Endothelial cell of umbilical vein (primary cell): ENCODE measurements around the gene MZB1. TPM values are rescaled to one million over a fixed set of nuclear protein-coding genes. Genes with fewer than 3 reads are reported as not detected.

Experiments used
- BruUV-seq: library from RNA; stranded (reverse); fragments of 400-500 nt; replicated peaks from 2 replicates; lab custom pipeline; 2021; lab: Mats Ljungman, UMichigan
- CTCF ChIA-PET: fragments of 300-600, 350-600 bp; sonication (Branson Sonifier 250); formaldehyde crosslinking; loops from one replicate; lab custom pipeline; 2021; ENCODE audit warnings: antibody characterized with exemption, inconsistent platforms; lab: Charles Lee
- POLR2A ChIA-PET: fragments of 300-600, 350-600 bp; sonication (Branson Sonifier 250); formaldehyde crosslinking; loops from one replicate; lab custom pipeline; 2021; ENCODE audit warnings: antibody characterized with exemption, inconsistent platforms; lab: Charles Lee
- DNase-seq: peaks from one replicate; pipeline ENCODE4 v3.0.0-alpha.2; 2011; ENCODE audit warnings: low read depth, low spot score
- FAIRE-seq: peaks from 2 replicates; lab custom pipeline; 2011; peaks lifted over from hg19 to GRCh38; lab: Jason Lieb, UNC
- H2AFZ ChIP-seq: 2 replicates; pipeline ENCODE4 v1.6.0; 2012; ENCODE audit warnings: low read depth, low read length, control low read depth, inconsistent platforms
- H3K27ac ChIP-seq: 2 replicates; pipeline ENCODE4 v1.5.1; 2011; ENCODE audit warnings: low read depth, mild to moderate bottlenecking, control low read depth, low read length, moderate library complexity; ENCODE audit not compliant: insufficient read depth
- H3K27me3 ChIP-seq, 2 experiments: 2 replicates each; pipeline versions ENCODE4 v1.6.0 to v1.6.1; 2011; ENCODE audit warnings: low read length in 2 of 2, mixed read lengths in 1 of 2; ENCODE audit not compliant: control insufficient read depth in 2 of 2, insufficient read depth in 2 of 2
- H3K36me3 ChIP-seq, 2 experiments: 2 replicates in 1 of 2; 3 replicates in 1 of 2; pipeline ENCODE4 v1.5.1; 2011; ENCODE audit warnings: low read length in 2 of 2, mild to moderate bottlenecking in 1 of 2, moderate library complexity in 1 of 2; ENCODE audit not compliant: control insufficient read depth in 2 of 2, insufficient read depth in 2 of 2; ENCODE audit errors: extremely low read depth in 1 of 2
- H3K4me1 ChIP-seq: 3 replicates; pipeline ENCODE4 v1.5.1; 2011; ENCODE audit warnings: mild to moderate bottlenecking, low read length; ENCODE audit not compliant: control insufficient read depth, insufficient read depth; ENCODE audit errors: extremely low read depth
- H3K4me2 ChIP-seq: 2 replicates; pipeline ENCODE4 v1.6.1; 2011; ENCODE audit warnings: low read length, control low read depth, mixed read lengths; ENCODE audit not compliant: insufficient read depth
- H3K4me3 ChIP-seq, 3 experiments: fragments of 200-600 bp in 1 of 3; sonication (generic), shearing (Covaris generic) in 1 of 3; replicated peaks in 1 of 3; 2 replicates each; pipeline ENCODE4 v1.5.1; 2011 to 2016; ENCODE audit warnings: control low read depth in 3 of 3, low read length in 3 of 3, mild to moderate bottlenecking in 2 of 3, inconsistent platforms in 1 of 3, low read depth in 1 of 3, moderate library complexity in 1 of 3; ENCODE audit not compliant: insufficient read depth in 1 of 3
- H3K79me2 ChIP-seq: 2 replicates; pipeline ENCODE4 v1.6.0; 2012; ENCODE audit warnings: low read length, inconsistent platforms; ENCODE audit not compliant: control insufficient read depth, insufficient read depth
- H3K9ac ChIP-seq: replicated peaks from 2 replicates; pipeline ENCODE3; 2011; ENCODE audit warnings: low read length, control low read depth; ENCODE audit not compliant: insufficient read depth; ENCODE audit errors: extremely low read depth
- H3K9me1 ChIP-seq: replicated peaks from 3 replicates; pipeline ENCODE4 v1.6.0; 2011; ENCODE audit warnings: mild to moderate bottlenecking, low read length; ENCODE audit not compliant: control insufficient read depth, insufficient read depth; ENCODE audit errors: extremely low read depth
- H3K9me3 ChIP-seq: replicated peaks from 2 replicates; pipeline ENCODE4 v1.5.1; 2012; ENCODE audit warnings: low read length, inconsistent platforms; ENCODE audit not compliant: control insufficient read depth, insufficient read depth
- H4K20me1 ChIP-seq: replicated peaks from 2 replicates; pipeline ENCODE3; 2011; ENCODE audit warnings: mild to moderate bottlenecking, low read length; ENCODE audit not compliant: control insufficient read depth, insufficient read depth; ENCODE audit errors: extremely low read depth
- EZH2 ChIP-seq: IDR thresholded peaks from 2 replicates; pipeline ENCODE4 v1.6.1; 2012; ENCODE audit warnings: borderline replicate concordance, low read depth, mild to moderate bottlenecking, moderate library complexity, low read length, inconsistent platforms; ENCODE audit not compliant: severe bottlenecking
- FOS ChIP-seq: IDR thresholded peaks from 2 replicates; pipeline ENCODE4 v1.6.1; 2011; ENCODE audit warnings: mild to moderate bottlenecking, low read length, moderate library complexity, borderline replicate concordance; ENCODE audit not compliant: insufficient read depth
- GATA2 ChIP-seq: IDR thresholded peaks from 2 replicates; pipeline ENCODE4 v1.7.0; 2011; ENCODE audit warnings: low read depth, mild to moderate bottlenecking, moderate library complexity, mixed read lengths, low read length; ENCODE audit not compliant: insufficient read length, insufficient read depth
- JUN ChIP-seq: IDR thresholded peaks from 2 replicates; pipeline ENCODE4 v1.6.1; 2011; ENCODE audit warnings: borderline replicate concordance, low read depth; ENCODE audit not compliant: insufficient read length, insufficient read depth
- MYC ChIP-seq: IDR thresholded peaks from one replicate; pipeline ENCODE4 v1.6.1; 2011; ENCODE audit warnings: mild to moderate bottlenecking, low read depth, low read length
- POLR2A ChIP-seq: IDR thresholded peaks from 2 replicates; pipeline ENCODE4 v1.6.1; 2012; ENCODE audit warnings: low read depth, mild to moderate bottlenecking, control low read depth, low read length
- POLR2AphosphoS5 ChIP-seq: IDR thresholded peaks from 2 replicates; pipeline ENCODE4 v1.6.1; 2012; ENCODE audit warnings: low read depth, mild to moderate bottlenecking, control low read depth, low read length, moderate library complexity; ENCODE audit not compliant: insufficient read depth
- dilution Hi-C: fragments of 300-500 bp; cut with MboI; formaldehyde crosslinking; loops from one replicate; pipeline ENCODE4 v1.15.0; 2019; ENCODE audit warnings: low sequenced_read_pairs; ENCODE audit not compliant: extremely low pct_ligation_motif_present
- intact Hi-C: fragments of 100-400 bp; cut with micrococcal nuclease; formaldehyde crosslinking; loops from one replicate; pipeline ENCODE4 v1.10.0; 2022
- polyA plus RNA-seq, 4 experiments: library from polyadenylated mRNA; depleted of rRNA in 3 of 4; stranded (reverse) in 3 of 4; unstranded in 1 of 4; fragments of >200 nt; gene quantifications; 2 replicates each; pipeline versions ENCODE4 v1.2.1 to v1.2.3, GENCODE V29; 2011 to 2012; ENCODE audit warnings: missing spikeins in 1 of 4
- total RNA-seq: library from RNA; stranded (reverse); gene quantifications from 2 replicates; pipeline ENCODE4 v1.2.3, GENCODE V29; 2021
- TF ChIP-seq, protein P1 (sequence below), 2 donors: IDR thresholded peaks; 1 replicate in 1 of 2; 2 replicates in 1 of 2; pipeline ENCODE4 v1.5.1; 2011; ENCODE audit warnings: low read length in 2 of 2, mild to moderate bottlenecking in 2 of 2, moderate library complexity in 2 of 2, control low read depth in 1 of 2, inconsistent platforms in 1 of 2, low read depth in 1 of 2; ENCODE audit not compliant: insufficient read depth in 1 of 2; ENCODE audit errors: extremely low read depth in 1 of 2
- TF ChIP-seq, protein P2 (sequence below): IDR thresholded peaks from 2 replicates; pipeline ENCODE4 v1.6.1; 2011; ENCODE audit not compliant: insufficient read depth, insufficient read length

MZB1 gene
- total and polyA plus RNA-seq, 2 donors (not counting 3 experiments of a cell fraction or from before 2014, with no cell fraction given), result not detected

DNA sequence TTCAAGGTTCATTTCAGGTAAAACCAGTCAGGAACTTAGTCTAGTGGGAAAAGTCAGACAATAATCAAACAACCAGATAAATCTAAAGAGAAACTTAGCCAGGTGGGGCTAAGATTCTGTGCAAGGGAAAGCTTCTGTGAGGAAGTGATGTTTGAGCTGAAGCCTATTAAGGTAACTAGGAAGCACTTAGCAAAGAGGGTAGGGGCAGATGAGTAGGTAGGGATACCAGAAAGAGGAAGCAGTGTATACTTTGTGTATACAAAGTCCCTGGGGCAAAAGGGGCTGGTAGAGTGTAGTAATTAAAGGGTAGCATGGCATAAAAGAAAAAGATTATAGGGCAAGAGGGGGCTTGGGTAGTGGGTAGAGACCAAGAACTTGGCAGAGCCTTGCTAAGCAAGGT, 17.8 kb upstream of the MZB1 start:
- Histone ChIP-seq H3K4me2 (no peak overlapping the region), H3K9ac (no peak overlapping the region), H4K20me1 (no peaks in the 10 kb centered on the region), H3K4me3 (no peak overlapping the region), H3K9me1 (no peaks in the 10 kb centered on the region), H3K4me1 (peaks cover 14% of the 10 kb centered on the region), H3K27me3 (no peaks in the 10 kb centered on the region), H3K9me3 (no peaks in the 10 kb centered on the region), H3K27ac (no peak overlapping the region), H2AFZ (no peak overlapping the region), H3K79me2 (no peaks in the 10 kb centered on the region), H3K36me3 (no peaks in the 10 kb centered on the region)
- BruUV-seq, result no TSS peak
- CTCF ChIA-PET, result interaction anchor here (1.6 kb wide), 1 partner anchor 11 kb away, joined by 3 read pairs; no protein-coding TSS in a partner anchor
- intact Hi-C loops, result loop anchor here (10.0 kb wide), 1 partner anchor 213 kb away; the partner anchor contains the start of gene SIL1
- DNase-seq, result no peak
- POLR2A ChIA-PET, result no interaction called here
- no peak for FAIRE-seq
- TF ChIP-seq FOS (no peak), MYC (no peak), GATA2 (no peak), JUN (no peak), POLR2A (no peak), POLR2AphosphoS5 (no peak), EZH2 (no peak)
- TF ChIP-seq, protein P1, sequence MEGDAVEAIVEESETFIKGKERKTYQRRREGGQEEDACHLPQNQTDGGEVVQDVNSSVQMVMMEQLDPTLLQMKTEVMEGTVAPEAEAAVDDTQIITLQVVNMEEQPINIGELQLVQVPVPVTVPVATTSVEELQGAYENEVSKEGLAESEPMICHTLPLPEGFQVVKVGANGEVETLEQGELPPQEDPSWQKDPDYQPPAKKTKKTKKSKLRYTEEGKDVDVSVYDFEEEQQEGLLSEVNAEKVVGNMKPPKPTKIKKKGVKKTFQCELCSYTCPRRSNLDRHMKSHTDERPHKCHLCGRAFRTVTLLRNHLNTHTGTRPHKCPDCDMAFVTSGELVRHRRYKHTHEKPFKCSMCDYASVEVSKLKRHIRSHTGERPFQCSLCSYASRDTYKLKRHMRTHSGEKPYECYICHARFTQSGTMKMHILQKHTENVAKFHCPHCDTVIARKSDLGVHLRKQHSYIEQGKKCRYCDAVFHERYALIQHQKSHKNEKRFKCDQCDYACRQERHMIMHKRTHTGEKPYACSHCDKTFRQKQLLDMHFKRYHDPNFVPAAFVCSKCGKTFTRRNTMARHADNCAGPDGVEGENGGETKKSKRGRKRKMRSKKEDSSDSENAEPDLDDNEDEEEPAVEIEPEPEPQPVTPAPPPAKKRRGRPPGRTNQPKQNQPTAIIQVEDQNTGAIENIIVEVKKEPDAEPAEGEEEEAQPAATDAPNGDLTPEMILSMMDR (IDR thresholded peaks at IDR 0.05; ENCODE audit: extremely low read depth in 1 of 2, insufficient read depth in 1 of 2, low read depth in 1 of 2, low read length in 2 of 2), result no peak
- TF ChIP-seq, protein P2, sequence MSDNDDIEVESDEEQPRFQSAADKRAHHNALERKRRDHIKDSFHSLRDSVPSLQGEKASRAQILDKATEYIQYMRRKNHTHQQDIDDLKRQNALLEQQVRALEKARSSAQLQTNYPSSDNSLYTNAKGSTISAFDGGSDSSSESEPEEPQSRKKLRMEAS, result no peak
- dilution Hi-C loops, result no loop called here
